ENCODE data around the gene SPRN. TPM values are rescaled to one million over a fixed set of nuclear protein-coding genes. Genes with fewer than 3 reads are reported as not detected.
A peak's percentile ranks its signal among the peaks of the same experiment; 100 is the strongest.

Gene SPRN
- total and polyA plus RNA-seq, 2 donors (not counting 1 experiment from before 2014, with no cell fraction given), result not detected

DNA sequence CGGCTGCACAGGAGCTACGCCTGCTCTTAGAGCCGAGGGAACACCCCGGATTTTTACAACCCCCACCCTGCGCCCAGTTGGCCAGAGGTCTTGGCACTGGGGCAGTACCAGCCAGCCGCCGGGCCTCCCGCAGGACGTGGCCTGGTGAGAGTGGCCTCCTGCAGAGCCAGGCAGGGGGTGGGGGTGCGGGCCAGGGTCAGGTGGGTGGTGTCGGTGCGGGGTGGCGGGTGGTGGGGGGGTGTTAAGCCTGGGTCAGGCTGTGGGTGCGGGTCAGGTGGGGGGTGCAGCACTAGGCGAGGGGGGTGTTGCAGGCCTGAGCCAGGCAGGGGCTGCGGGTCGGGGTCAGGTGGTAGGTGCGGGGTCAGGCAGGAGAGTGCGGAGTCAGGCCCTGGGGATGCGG lies 51.9 kb downstream of the SPRN start:
- intact Hi-C loops (cut with micrococcal nuclease), result loop anchor here (5.0 kb wide), 1 partner anchor 110 kb away; no protein-coding TSS in a partner anchor
- H3K4me3 ChIP-seq (ENCODE audit: control extremely low read depth in 1 of 5, extremely low read depth in 1 of 5, insufficient read depth in 1 of 5, low read depth in 2 of 5, low read length in 4 of 5), result no peak overlapping the region
- no peak for TF ChIP-seq EZH2 (IDR thresholded peaks at IDR 0.05; ENCODE audit: borderline replicate concordance, insufficient read depth, low read depth, low read length, poor library complexity, severe bottlenecking)
- no peak for TF ChIP-seq CTCF (IDR thresholded peaks at IDR 0.05)
- no peaks in the 10 kb centered on the region for H3K9me3 Mint-ChIP-seq (ENCODE audit: insufficient read depth)
- DNase-seq, result no peak
- H4K20me1 ChIP-seq (ENCODE audit: control insufficient read depth, insufficient read depth, low read length, poor library complexity, severe bottlenecking), result peaks cover 5% of the 10 kb centered on the region
- H3K27ac Mint-ChIP-seq, result no peak overlapping the region
- H3K36me3 ChIP-seq (replicated peaks in 1 of 2; ENCODE audit: control extremely low read depth in 1 of 2, control insufficient read depth in 1 of 2, extremely low read depth in 1 of 2, insufficient read depth in 2 of 2, low read length in 1 of 2), result peaks cover 0 to 25% of the 10 kb centered on the region in 2 experiments
- H2AFZ ChIP-seq (ENCODE audit: insufficient read depth, low read depth, low read length, poor library complexity, severe bottlenecking), result no peak overlapping the region
- no peak overlapping the region for H3K27ac ChIP-seq (ENCODE audit: low read length in 2 of 2)
- ChIA-PET CTCF (interaction anchor here (0.8 to 1.2 kb wide), 2 partner anchors 11 to 43 kb away, joined by 3 to 7 read pairs; no protein-coding TSS in a partner anchor), POLR2A (interaction anchor here (1.3 kb wide), 1 partner anchor 18 kb away, joined by 5 read pairs; no protein-coding TSS in a partner anchor)
- peak overlapping the region; percentile 81 for H3K4me2 ChIP-seq (replicated peaks; ENCODE audit: low read depth, low read length, poor library complexity, severe bottlenecking)
- no peaks in the 10 kb centered on the region for H3K9me3 ChIP-seq (ENCODE audit: control extremely low read depth in 1 of 3, control insufficient read depth in 2 of 3, insufficient read depth in 1 of 3, low read length in 2 of 3)
- peak overlapping the region; percentile 84 for H3K4me3 Mint-ChIP-seq
- no peaks in the 10 kb centered on the region for H3K27me3 ChIP-seq (replicated peaks in 1 of 4; ENCODE audit: control extremely low read depth in 1 of 4, control insufficient read depth in 3 of 4, insufficient read depth in 4 of 4, low read length in 3 of 4)
- no peaks in the 10 kb centered on the region for H3K27me3 Mint-ChIP-seq
- H3K79me2 ChIP-seq (ENCODE audit: control insufficient read depth, insufficient read depth, low read length), result no peaks in the 10 kb centered on the region
- H3K4me1 Mint-ChIP-seq, result peaks cover 16% of the 10 kb centered on the region
- peaks cover 10 to 21% of the 10 kb centered on the region in 2 donors for H3K4me1 ChIP-seq (ENCODE audit: control insufficient read depth in 2 of 2, insufficient read depth in 2 of 2, low read length in 2 of 2)
- 71% methylated on average over 13 of the region's 20 CpGs for WGBS (ENCODE audit: insufficient coverage)
- no peak for ATAC-seq (ENCODE audit: low read depth)
- no peak overlapping the region for H3K9ac ChIP-seq (ENCODE audit: low read length)

Small RNA genes lying within 50 kb of the gene (small RNA-seq; reads per million reads assigned to genes)
- not detected for gene AL360181.4 (ENCODE audit: insufficient read length, low read depth, low replicate concordance)
- not detected for gene MIR3944 (ENCODE audit: insufficient read length, low read depth, low replicate concordance)

Other genes with a start within 250 kb of the SPRN start
- gene UTF1, start 194.4 kb downstream of the SPRN start, total RNA-seq, result 0.25 TPM in 1 of 2 replicates, not detected in the other
- 0.10 and 0.35 TPM in 2 replicates for gene UTF1, start 194.4 kb downstream of the SPRN start, polyA plus RNA-seq
- gene VENTX, start 186.8 kb downstream of the SPRN start, total RNA-seq, result not detected in 2 replicates
- gene VENTX, start 186.8 kb downstream of the SPRN start, polyA plus RNA-seq, result 0.82 and 1.8 TPM in 2 replicates
- gene ADAM8, start 147.8 kb downstream of the SPRN start, total RNA-seq, result 116 and 125 TPM in 2 replicates
- gene ADAM8, start 147.8 kb downstream of the SPRN start, polyA plus RNA-seq, result 196 and 228 TPM in 2 replicates
- 86.1 and 90.3 TPM in 2 replicates for gene TUBGCP2, start 115.8 kb downstream of the SPRN start, total RNA-seq
- 50.3 and 52.4 TPM in 2 replicates for gene TUBGCP2, start 115.8 kb downstream of the SPRN start, polyA plus RNA-seq
- 40.3 and 45.1 TPM in 2 replicates for gene ZNF511, start 115.7 kb downstream of the SPRN start, total RNA-seq
- gene ZNF511, start 115.7 kb downstream of the SPRN start, polyA plus RNA-seq, result 30.5 and 30.7 TPM in 2 replicates
- gene CALY, start 87.7 kb downstream of the SPRN start, total RNA-seq, result not detected in 2 replicates
- 0.21 and 0.72 TPM in 2 replicates for gene CALY, start 87.7 kb downstream of the SPRN start, polyA plus RNA-seq
- not detected in 2 replicates for gene PRAP1, start 77.3 kb downstream of the SPRN start, total RNA-seq
- gene PRAP1, start 77.3 kb downstream of the SPRN start, polyA plus RNA-seq, result not detected in 2 replicates
- gene FUOM, start 66.6 kb downstream of the SPRN start, total RNA-seq, result 20.7 and 23.8 TPM in 2 replicates
- 23.7 and 30.7 TPM in 2 replicates for gene FUOM, start 66.6 kb downstream of the SPRN start, polyA plus RNA-seq
- 27.5 and 29.5 TPM in 2 replicates for gene ECHS1, start 51.3 kb downstream of the SPRN start, total RNA-seq
- 15.6 and 19.3 TPM in 2 replicates for gene ECHS1, start 51.3 kb downstream of the SPRN start, polyA plus RNA-seq
- 23.5 and 24.9 TPM in 2 replicates for gene PAOX, start 45.4 kb downstream of the SPRN start, total RNA-seq
- 21.1 and 24.3 TPM in 2 replicates for gene PAOX, start 45.4 kb downstream of the SPRN start, polyA plus RNA-seq
- 85.1 and 90.0 TPM in 2 replicates for gene MTG1, start 30.5 kb downstream of the SPRN start, total RNA-seq
- gene MTG1, start 30.5 kb downstream of the SPRN start, polyA plus RNA-seq, result 117 and 170 TPM in 2 replicates
- 4.7 and 7.3 TPM in 2 replicates for gene SCART1, start 29.3 kb upstream of the SPRN start, total RNA-seq
- 3.0 and 4.1 TPM in 2 replicates for gene SCART1, start 29.3 kb upstream of the SPRN start, polyA plus RNA-seq
- gene CYP2E1, start 102.7 kb upstream of the SPRN start, total RNA-seq, result 1.3 and 2.1 TPM in 2 replicates
- gene CYP2E1, start 102.7 kb upstream of the SPRN start, polyA plus RNA-seq, result 1.1 and 1.7 TPM in 2 replicates
- gene SYCE1, start 141.0 kb upstream of the SPRN start, total RNA-seq, result not detected in 2 replicates
- gene SYCE1, start 141.0 kb upstream of the SPRN start, polyA plus RNA-seq, result 0.10 and 0.42 TPM in 2 replicates
- not detected in 2 replicates for gene FRG2B, start 202.2 kb upstream of the SPRN start, total RNA-seq
- gene FRG2B, start 202.2 kb upstream of the SPRN start, polyA plus RNA-seq, result not detected in 2 replicates